ENCODE measurements around the gene SIAH3.

The SIAH3 gene

DNA sequence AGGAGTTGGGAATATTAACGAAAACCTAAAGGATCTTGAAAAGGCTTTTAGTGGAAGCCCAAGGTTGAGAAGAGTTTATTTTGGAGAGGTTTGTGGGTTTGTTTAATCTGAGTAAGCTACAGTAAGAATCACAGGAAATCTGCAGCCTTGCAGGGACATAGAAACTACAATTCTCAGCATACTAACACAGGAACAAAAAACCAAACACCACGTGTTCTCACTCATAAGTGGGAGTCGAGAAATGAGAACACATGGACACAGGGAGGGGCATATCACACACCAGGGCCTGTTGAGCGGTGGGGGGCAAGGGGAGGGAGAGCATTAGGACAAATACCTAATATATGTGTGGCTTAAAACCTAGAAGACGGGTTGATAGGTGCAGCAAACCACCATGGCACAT is 8.7 kb upstream of the SIAH3 start:
- DNase-seq = no peak

DNA sequence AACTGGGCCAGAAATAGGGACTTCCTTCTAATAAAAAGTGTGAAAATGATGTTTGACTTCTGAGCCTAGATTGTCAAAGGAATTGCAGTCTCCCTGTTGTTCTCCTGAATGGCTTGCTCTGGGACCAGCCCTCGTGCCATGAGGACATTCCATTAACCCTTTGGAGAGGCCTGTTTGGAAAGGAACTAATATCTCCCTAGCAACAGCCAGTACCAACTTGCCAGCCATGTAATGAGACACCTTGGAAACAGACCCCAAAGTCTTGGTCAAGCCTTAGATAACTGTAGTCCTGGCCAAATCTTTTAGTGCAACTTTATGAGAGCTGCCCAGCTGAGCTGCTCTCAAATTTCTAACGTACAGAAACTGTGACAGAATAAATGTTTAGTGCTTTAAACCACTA is 8.2 kb upstream of the SIAH3 start:
- no peak for DNase-seq

DNA sequence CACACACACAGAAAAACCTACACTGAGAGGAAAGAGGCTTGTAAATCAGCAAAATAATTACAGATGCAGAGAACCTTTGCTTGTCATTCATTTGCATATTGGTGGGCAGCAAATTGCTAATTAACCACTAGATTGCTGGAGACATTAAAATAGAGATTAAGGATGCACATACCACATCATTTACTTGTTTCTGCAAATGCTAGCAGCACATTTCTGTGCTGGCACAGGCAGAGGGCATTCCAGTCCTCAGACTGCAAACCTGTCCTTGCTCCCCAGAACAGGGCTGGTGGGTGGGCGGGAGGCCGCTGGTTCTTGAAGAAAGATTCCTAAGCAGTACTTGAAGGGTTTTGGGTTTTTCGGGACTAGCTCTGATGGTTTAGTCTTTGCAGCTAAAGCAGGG is 941 bp upstream of the SIAH3 start:
- no peak for DNase-seq

DNA sequence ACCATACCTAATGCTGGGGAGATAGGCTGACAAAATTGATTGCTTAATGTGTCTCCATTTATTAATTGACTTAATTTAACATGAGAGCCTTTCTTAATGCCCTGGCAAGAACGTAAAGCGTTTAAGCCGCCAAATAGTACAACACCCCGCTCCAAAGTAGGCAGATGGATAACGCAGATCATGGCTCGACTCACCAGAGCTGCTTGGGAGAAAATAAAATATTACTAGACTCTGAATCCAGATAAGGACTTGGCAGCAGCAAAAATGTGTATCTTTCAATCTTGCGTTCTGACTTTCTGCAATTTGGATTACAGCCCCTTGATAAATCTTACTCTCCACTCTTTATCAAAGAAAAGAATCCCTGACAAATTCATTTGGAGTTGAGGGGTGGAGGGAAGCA is 403 bp upstream of the SIAH3 start:
- DNase-seq = no peak

DNA sequence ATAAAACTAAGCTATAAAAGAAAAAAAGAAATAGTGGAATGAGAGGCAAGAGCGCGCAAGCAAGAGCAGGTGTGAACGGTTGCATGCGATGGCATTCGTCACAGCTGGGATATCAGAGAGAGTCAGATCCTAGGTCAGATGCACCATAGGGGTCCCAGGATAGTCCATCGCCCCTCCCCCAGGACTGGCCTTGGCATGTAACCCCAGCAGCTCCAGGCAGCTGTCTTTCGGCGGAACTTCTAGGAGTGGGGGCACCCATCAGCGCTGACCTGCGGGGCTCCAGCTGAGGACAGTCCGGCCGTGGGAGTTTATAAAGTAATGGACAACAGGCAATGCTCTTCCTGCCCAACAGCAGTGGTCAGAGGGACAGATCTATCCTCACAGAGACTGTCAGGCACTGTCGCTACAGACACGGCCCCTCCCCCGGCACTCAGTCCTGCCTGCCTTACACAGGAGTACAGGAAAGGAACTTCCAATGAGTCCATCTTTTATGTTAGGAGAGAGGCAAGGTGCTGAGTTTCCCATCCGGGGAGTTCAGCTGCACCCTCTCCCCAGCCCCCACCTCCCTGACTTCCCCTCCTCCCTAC is 1.4 kb downstream of the SIAH3 start:
- no peak for DNase-seq

DNA sequence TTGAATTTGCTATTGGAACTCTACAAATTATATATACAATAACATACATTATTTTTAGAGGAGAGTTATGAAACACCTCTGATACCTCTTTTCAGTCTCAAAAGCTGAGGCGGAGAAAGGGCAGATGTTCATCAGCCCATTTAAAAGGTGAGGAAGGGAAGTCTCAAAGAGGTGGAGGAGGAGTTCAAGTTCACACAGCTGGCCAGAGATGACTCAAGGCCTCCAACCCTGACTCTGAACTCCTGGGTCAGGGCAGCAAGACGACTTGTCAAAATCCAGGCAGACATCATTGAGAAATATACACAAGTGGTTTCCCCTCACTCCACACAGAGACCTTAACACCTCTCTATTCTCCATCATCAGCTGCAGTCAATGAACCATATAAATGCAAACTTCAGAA is 2.1 kb downstream of the SIAH3 start:
- DNase-seq = no peak

DNA sequence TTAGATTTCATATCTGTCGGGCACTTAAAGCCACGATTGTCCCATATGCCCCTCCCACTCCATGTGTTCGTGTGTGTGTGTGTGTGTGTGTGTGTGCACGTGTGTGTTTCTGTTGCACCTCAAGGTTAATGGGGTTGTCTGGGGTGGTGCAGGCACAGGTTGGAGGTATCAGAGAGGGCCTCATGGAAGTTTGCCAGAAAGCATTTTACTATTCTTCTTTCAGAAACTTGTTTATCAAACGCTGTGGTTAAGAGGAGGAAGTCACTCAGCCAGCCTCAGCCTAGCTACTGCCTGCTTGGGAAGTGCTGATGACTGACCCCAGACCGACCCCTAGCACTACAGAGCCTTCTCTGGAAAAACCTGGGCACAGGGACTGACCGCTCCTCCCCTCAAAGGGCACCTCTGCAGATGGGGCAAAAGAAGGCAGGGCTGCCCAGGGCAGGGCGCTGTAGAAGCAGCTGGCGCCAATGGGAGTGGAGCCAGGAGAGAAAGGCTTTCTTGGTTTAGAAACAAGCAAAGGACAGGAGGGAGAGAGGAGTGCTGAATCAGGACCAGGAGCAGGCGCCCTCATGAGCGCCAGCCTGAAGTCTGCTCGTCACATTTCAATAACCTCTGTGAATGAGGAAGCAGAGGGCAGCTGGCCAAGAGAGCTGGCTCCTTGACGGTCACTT is 3.9 kb downstream of the SIAH3 start:
- no peak for DNase-seq

DNA sequence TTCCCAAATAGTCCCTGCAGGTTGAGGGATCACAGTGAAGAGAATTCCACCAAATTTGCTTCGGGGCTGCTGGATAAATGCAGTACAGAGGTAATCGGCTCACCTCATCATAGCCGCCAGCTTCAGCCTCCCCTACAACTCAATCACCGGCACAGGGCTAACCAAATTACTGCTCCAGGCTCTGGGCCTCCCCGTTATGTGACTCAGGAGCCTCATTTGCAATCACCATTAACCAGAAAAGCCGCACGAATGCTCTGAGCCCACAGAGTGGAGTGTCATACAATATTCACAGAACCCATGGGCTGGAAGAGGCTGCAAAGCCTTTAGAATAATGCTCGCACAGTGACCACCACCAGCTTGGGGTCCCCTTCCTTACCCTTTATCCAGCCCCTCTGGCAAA is 4.9 kb downstream of the SIAH3 start:
- DNase-seq = no peak

DNA sequence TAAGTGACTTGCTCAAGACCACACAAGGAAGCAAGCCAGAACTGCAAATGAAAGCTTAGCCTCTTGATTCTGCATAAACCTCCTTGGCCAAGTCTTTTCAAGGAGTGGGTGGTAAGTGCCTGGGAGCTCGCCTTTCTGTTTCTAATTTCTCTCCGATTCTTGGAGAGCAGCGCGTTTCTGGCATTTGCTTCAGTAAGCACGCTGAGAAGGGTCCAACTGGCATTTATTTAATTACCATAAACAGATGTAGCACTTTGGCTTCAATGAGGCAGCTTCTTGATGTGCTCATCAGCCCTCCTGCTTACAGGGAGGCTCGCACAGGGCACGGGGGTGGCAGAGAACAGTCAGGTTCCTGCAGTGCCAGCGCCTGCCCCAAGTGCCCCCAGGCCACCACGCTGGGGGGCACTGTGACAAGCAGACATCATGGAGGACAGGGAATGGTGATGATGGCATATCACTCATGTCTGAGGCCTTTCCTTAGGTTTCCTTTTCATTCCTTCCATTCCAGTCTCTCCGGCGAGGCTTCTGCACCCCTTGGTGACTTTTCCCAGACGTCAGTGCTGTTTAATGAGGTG is 13.3 kb downstream of the SIAH3 start:
- no peak for DNase-seq

DNA sequence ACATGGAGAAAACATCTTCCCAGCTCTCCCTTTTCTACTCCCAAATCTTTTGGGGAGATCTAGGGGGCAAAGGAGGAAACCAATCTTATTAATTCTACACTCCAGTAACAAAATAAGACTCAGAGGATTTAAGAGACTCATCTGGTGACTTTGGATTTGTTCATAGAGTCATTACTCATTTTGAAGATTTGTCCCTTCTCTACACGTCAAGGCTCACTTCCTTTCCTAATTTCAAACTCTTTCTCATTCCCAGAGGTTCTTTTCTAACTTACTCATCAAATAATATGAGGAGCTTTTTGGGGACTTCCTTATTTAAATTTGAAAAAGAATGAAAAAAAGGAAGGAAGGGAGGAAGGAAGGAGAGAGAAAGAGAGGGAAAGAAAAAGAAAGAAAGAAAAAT is 14.4 kb downstream of the SIAH3 start:
- DNase-seq = no peak

DNA sequence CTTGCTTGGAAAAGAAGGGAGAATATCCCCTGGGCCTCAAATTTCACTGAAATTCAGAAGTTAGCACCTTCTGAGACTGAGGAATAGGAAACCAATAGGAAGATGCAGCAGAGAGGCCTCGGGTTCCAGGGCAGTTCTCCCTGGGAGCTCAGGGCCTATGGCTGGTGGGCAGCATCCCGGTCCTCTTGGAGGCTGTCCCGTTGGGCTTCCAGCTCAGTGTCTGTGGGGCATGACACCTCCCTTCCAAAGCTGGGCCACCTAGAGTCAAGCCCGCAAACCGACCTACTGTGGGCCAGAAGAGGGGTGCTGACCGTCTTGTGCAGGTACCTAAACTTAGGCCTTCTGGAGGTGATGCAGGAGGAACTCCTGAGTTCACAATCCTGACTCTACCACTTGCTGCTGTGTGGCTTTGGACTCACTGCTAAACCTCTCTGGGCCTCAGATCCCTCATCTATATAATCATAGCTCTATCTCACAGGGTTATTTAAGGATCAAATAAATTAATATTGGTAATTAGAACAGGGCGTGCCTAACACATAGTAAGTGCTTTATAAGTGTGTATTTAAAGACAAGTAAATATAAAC is 17.1 kb downstream of the SIAH3 start:
- no peak for DNase-seq

DNA sequence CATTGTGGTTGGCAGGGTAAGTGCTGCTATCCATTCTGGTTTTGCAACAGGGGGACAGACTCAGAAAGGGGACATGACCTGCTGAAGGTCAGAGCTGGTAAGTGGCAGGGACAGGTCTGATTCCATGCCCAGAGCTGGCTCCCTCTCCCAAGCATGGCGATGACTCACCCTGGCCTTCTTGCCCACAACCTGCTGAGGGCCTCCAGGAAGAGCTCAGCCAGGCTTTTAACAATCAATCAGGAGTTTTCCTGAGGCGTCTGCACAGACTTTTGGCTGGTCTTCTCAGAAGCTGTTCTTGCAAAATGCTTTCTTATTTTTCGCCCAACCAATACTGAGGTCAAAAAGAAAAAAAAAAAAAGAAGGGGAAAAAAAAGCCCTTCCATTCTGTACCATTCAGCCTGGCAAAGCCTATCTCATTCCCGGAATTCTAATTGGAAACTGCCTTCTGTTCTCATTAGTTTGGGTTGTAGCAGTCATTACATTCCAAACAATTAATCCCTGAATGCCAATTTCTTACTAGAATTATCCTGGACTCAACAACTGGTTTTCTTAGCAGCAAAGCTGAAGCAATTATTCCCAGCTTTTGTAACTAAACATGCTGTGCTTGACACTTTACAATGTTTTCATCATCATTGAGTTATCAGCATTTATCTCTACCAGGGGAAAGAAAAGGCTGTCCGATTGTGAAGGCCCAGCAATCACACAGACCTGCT is 17.7 kb downstream of the SIAH3 start:
- no peak for DNase-seq

DNA sequence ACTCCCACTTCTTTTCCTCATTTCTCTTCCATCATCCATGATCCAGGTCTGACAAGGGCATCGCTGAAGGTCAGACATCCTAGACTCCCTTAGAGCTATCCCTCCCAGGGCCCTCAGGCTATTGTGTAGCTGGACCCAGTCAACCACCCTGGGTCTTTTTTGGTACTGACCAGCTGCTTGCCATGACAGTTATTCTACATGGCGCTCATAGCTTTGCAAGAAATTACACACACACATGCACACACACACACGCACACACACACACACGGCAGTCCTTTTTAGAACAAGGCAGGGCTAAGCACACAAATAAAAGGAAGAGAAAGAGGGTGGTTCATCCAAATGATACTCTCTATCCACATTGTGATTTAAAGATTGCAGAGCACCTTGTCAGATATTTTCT is 18.3 kb downstream of the SIAH3 start:
- no peak for DNase-seq

DNA sequence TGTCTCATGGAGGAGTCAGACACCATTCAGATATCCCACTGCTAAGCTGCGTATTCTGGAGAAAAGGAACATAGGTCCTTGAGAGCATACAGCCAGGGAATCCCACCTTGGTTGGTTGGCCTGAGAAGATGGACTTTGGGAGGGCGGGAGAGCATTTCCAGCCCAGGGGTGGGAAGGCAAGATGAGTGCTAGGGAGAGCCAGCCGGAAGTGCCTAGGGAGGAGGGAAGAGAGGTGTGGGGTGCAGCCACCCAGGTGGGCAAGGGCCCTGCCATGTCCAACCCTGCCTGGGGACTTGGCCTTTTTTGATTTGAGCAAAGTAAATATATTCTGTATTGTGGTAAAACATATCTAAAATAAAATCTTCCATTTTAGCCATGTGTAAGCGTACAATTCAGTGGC is 19.7 kb downstream of the SIAH3 start:
- DNase-seq = no peak

DNA sequence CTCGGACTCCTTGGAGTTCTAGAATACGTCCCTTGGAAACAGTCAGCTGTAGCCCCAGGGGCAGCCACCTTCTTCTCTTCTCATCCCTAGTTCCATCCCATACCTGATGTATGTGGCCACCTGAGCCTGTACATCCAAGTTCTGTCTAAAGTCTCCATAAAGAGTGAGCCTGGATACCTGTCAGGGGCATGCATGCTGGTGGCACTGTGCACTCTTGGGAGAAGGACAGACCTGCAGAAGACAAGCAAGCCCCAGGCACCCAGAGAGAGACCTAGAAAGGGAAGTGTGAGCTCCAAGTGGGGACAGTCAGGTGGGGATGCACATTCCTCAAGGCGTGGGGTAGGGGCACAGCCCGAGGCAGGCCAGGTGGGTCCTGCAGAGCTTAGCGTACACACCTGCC is 21.4 kb downstream of the SIAH3 start:
- DNase-seq = no peak

DNA sequence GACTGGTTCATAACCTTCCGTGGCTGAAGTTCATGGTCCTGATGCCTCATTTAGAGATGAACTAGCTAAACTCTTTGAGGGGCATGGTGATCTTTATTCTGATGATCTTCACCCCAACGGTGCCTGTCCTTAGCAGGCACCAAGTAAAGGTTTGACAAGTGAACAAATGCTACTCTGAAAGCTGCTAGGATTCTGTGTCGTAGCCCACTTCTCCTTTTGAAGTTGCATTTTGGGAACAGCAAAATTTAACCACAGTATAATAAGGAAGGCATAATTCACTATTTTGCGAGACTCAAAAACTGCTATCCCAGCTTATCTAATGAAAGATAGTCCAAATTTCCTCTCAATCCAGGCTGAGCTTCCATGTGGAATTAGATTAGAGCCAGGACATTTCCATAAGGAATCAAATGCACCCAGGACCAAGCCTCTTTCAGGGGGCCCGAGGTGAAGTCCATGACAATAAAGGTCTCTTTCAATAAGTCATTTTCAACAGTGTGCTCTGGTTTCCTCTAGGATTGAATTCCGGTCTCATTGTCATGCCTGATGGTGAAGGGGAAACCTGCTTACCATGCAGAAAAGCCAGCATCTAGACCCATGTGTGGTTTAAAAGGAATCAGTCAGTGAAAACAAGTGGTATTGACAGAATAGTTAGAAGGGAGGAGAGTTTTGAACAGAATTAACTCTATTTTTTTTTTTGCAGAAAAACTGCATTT is 23.1 kb downstream of the SIAH3 start:
- no peak for DNase-seq

DNA sequence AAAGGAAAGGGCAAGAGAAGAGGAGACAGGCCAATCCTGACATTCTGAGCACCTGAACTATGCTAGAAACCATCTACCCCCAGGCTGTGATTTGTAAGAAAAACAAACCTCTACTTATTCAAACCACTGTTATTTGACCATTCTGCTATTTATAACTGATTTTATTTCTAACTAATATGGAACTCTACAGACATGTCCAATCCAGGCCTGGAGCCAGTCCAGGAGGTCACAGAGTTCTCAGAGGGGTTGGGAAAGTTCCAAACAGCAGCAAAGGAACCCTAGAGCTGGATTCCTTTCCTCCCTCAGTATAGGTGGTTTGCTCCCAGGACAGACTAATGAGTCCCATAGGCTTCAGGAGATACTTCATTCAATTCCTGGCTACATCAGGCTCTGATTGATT is 24.2 kb downstream of the SIAH3 start:
- no peak for DNase-seq

DNA sequence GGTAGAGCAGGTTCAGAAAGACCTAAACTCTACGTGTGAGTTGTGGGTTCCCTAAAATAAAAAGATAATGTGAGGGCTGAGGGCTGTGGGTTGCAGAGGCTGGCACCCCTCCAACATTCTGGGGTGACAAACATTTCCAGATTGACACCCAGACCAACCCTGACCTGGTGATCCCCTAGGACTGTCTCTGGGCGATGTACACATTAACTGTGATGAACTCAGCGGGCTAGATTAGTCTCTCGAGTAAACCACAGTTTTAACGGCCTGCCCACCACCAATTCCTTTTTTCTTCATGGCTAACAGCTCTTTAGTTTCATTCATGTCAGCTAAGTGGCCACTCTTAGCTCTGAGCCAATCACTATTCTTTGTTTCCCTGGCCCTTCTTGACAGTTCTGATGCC is 24.8 kb downstream of the SIAH3 start:
- DNase-seq = no peak

DNA sequence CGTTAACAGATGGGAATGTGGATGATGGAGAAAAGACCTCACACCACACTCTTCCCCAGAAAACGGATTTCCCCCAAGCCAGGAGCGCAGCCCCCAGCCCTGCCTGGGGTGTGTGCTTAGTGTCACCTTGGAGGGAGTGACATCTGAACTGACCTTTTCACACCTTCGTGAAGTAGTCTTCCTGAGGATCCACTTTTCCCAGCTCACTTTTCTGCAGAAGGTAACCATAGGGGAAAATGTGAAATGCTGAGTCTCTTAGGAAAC is 26.2 kb downstream of the SIAH3 start:
- DNase-seq = no peak

DNA sequence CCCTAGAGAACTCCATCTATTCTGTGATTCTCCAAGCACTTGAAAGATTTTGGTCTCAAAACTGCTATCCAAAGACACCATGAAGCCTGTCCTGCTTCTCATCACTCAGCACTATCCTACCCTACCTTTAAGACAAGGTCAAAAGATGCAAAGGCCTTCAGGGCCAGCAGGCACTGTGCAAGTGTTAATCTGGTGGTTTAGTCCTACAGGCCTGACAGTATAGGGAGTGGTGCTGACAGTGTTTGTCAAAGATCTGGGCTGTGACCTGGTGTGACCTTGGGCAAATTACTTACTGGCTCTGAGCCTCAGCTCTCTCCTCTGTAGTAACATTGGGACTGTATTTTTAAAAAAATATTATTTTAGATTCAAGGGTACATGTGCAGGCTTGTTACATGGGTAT is 28.0 kb downstream of the SIAH3 start:
- no peak for DNase-seq

DNA sequence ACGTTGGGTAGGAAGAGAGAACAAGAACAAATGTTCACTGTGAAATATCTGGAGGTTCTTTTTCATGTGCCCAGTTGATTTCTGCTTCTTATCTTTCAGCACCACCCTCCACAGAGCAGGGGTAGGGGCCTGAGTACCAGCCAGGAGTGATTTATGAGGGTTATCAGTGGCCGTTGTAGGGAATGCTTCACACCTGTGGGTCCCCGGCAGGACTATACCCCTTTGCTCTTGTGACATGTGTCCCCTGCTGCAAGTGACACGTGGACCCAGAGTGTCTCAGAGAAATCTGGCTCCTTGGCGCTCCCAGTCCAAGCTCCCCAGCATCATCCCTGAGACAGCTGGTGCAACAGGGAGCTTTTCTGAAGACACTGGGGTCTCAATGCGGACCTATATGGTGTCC is 29.7 kb downstream of the SIAH3 start:
- no peak for DNase-seq

DNA sequence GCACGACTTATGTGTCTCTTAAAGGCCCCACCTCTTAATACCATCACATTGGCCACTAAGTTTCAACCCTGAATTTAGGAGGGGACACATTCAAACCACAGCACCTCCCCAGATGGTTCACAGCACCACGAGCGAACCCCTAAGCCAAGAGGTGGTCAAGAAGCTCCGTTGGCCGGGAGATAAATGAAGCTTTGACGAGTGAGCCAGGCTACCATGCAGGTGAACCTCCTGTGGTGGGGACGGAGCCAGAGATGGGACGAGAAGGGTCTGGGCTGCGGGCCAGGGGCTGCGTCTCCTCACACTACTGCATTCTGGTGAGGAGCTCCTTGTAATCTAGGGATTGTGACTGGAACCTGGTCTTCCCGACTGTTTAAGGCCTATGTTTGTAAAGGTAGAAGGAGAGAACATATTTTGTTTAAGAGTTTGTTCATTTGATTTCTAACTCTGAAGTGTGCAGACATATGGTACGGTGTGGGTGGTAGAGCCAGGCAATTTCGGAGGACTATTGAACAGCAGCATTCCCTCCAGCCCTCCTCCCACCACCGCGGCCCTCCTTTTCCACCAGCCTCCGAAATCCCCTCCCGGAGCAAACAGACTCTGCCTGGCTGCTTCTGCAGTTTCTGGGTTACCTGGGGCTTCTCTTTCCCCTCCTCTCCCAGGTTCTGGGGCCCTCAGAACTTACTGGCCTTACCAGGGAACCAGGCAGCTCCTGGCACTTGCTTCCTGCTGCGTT is 31.3 kb downstream of the SIAH3 start:
- no peak for DNase-seq

DNA sequence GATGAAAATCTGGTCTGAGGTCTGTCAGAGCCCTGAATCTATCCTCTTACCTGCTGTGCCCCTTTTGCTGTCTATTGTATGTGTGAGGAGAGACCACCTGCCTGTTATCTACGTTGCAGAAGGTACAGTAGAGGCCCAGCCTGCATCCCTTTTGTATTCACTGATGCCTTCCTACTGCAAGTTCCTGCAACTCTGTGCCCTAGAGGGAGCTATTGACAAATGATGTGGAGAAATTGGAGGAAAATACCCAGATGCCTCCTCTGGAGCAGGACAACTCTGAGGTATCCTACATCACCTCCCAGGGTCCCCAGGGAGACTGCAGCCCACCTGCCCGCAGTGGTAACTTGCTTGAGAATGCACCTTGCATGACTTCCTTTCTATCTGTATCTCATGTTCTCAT is 33.7 kb downstream of the SIAH3 start:
- DNase-seq = no peak
